Measurements from ENCODE around the gene GSS. TPM values are rescaled to one million over a fixed set of nuclear protein-coding genes. Genes with fewer than 3 reads are reported as not detected.

Gene GSS
- 85.9 and 110 TPM in 2 replicates for polyA plus RNA-seq (2011; rRNA removed)
- polyA minus RNA-seq (2011; rRNA and poly(A)+ RNA removed): 36.9 and 53.7 TPM in 2 replicates

- Histone ChIP-seq H3K36me3 (ENCODE audit: control insufficient read depth, insufficient read depth, low read length) (peaks cover 3% of the 10 kb centered on the region), H3K4me3 (ENCODE audit: low read depth, low read length) (peak within 1 kb of the TSS; percentile 82), H3K27me3 (ENCODE audit: control insufficient read depth, insufficient read depth, low read length) (no peaks in the 10 kb centered on the region)
- ChIA-PET POLR2A (interaction anchor here (0.6 to 1.1 kb wide), 2 partner anchors 48 to 51 kb away, joined by 3 read pairs; no protein-coding TSS in a partner anchor), CTCF (interaction anchor here (0.9 to 3.5 kb wide), 9 partner anchors 9 to 86 kb away, joined by 3 to 55 read pairs (median 3); partner anchors contain the start of genes ACSS2 and GGT7)
- DNase-seq (ENCODE audit: low read depth): peak; percentile 68
- peak; percentile 62 for TF ChIP-seq CTCF (IDR thresholded peaks at IDR 0.05; ENCODE audit: insufficient read depth, low read depth, low read length)
Measured at GRCh38 chr20:34955231-34956040, at the start of gene GSS, which contains the start of gene MYH7B. Gene GSS, minus strand, starts transcription at chr20:34955806. Its CDS starts 3,954 bp downstream, at chr20:34951852. Gene MYH7B, plus strand, starts transcription at chr20:34955868. Its CDS starts 22,138 bp downstream, at chr20:34978006.

GRCh38 chr20:35004749-35005462 lies 49.3 kb upstream of the GSS start:
- Histone ChIP-seq H3K4me3 (ENCODE audit: low read depth, low read length) (no peak overlapping the region), H3K27me3 (ENCODE audit: control insufficient read depth, insufficient read depth, low read length) (no peaks in the 10 kb centered on the region), H3K36me3 (ENCODE audit: control insufficient read depth, insufficient read depth, low read length) (peaks cover 80% of the 10 kb centered on the region)
- ChIA-PET POLR2A (no interaction called here), CTCF (interaction anchor here (1.7 to 2.2 kb wide), 2 partner anchors 87 to 131 kb away, joined by 5 to 7 read pairs; partner anchors contain the start of gene TRPC4AP)
- no peak for DNase-seq (ENCODE audit: low read depth)
- no peak for TF ChIP-seq CTCF (IDR thresholded peaks at IDR 0.05; ENCODE audit: insufficient read depth, low read depth, low read length)

- ChIA-PET CTCF (interaction anchor here (1.7 to 2.2 kb wide), 2 partner anchors 88 to 130 kb away, joined by 5 to 7 read pairs; partner anchors contain the start of gene TRPC4AP), POLR2A (no interaction called here)
- TF ChIP-seq CTCF (IDR thresholded peaks at IDR 0.05; ENCODE audit: insufficient read depth, low read depth, low read length): no peak
- no peak overlapping the region for H3K4me3 ChIP-seq (ENCODE audit: low read depth, low read length)
- H3K36me3 ChIP-seq (ENCODE audit: control insufficient read depth, insufficient read depth, low read length): peaks cover 77% of the 10 kb centered on the region
- no peak for DNase-seq (ENCODE audit: low read depth)
- H3K27me3 ChIP-seq (ENCODE audit: control insufficient read depth, insufficient read depth, low read length): no peaks in the 10 kb centered on the region
Measured at GRCh38 chr20:35004051-35004725, 48.6 kb upstream of the GSS start.

GRCh38 chr20:35003211-35004031 lies 47.8 kb upstream of the GSS start:
- no peak overlapping the region for H3K4me3 ChIP-seq (ENCODE audit: low read depth, low read length)
- no peak for TF ChIP-seq CTCF (IDR thresholded peaks at IDR 0.05; ENCODE audit: insufficient read depth, low read depth, low read length)
- H3K36me3 ChIP-seq (ENCODE audit: control insufficient read depth, insufficient read depth, low read length): peaks cover 75% of the 10 kb centered on the region
- ChIA-PET CTCF (interaction anchor here (1.3 to 2.2 kb wide), 2 partner anchors 11 to 129 kb away, joined by 3 to 7 read pairs; no protein-coding TSS in a partner anchor), POLR2A (no interaction called here)
- no peaks in the 10 kb centered on the region for H3K27me3 ChIP-seq (ENCODE audit: control insufficient read depth, insufficient read depth, low read length)
- DNase-seq (ENCODE audit: low read depth): no peak
